Mesenchymal stem cell (in vitro differentiated cells and primary cell): ENCODE results near the gene CHURC1.

Experiments used
- DNase-seq: peaks from one replicate; pipeline ENCODE4 v3.0.0-alpha.2; 2013
- H2AFZ ChIP-seq: one replicate; pipeline ENCODE4 v1.6.1; 2013; ENCODE audit warnings: low read depth, mild to moderate bottlenecking, control low read depth, inconsistent platforms, low read length, moderate library complexity
- H2AK5ac ChIP-seq: 2 replicates; pipeline ENCODE4 v1.6.1; 2013; ENCODE audit warnings: low read length, moderate library complexity, mild to moderate bottlenecking, inconsistent platforms; ENCODE audit not compliant: severe bottlenecking
- H2BK120ac ChIP-seq: one replicate; pipeline ENCODE4 v1.6.1; 2013; ENCODE audit warnings: low read depth, mild to moderate bottlenecking, inconsistent platforms, low read length, moderate library complexity
- H2BK12ac ChIP-seq, 2 experiments: one replicate each; pipeline ENCODE4 v1.6.1; 2013; ENCODE audit warnings: inconsistent platforms in 2 of 2, low read length in 2 of 2, mild to moderate bottlenecking in 2 of 2, moderate library complexity in 2 of 2, control low read depth in 1 of 2
- H2BK15ac ChIP-seq: one replicate; pipeline ENCODE4 v1.6.1; 2013; ENCODE audit warnings: mild to moderate bottlenecking, low read depth, inconsistent platforms; ENCODE audit not compliant: poor library complexity, severe bottlenecking
- H2BK5ac ChIP-seq: 2 replicates; pipeline ENCODE4 v1.6.1; 2013; ENCODE audit warnings: low read depth, mild to moderate bottlenecking, low read length, control low read depth, inconsistent platforms; ENCODE audit not compliant: poor library complexity, severe bottlenecking
- H3K14ac ChIP-seq, 2 experiments: one replicate each; pipeline ENCODE4 v1.6.1; 2013; ENCODE audit warnings: inconsistent platforms in 2 of 2, low read length in 2 of 2, control low read depth in 1 of 2, mild to moderate bottlenecking in 1 of 2, moderate library complexity in 1 of 2
- H3K18ac ChIP-seq, 2 experiments: one replicate each; pipeline ENCODE4 v1.6.1; 2013; ENCODE audit warnings: inconsistent platforms in 2 of 2, low read length in 2 of 2, control low read depth in 1 of 2, low read depth in 1 of 2, mild to moderate bottlenecking in 1 of 2
- H3K23ac ChIP-seq, 2 experiments: one replicate each; pipeline ENCODE4 v1.6.1; 2013; ENCODE audit warnings: inconsistent platforms in 2 of 2, low read length in 2 of 2, mild to moderate bottlenecking in 2 of 2, moderate library complexity in 2 of 2, control low read depth in 1 of 2
- H3K27ac ChIP-seq: 2 replicates; pipeline ENCODE4 v1.5.1; 2013; ENCODE audit warnings: mild to moderate bottlenecking, moderate library complexity, low read length, control low read depth, inconsistent platforms; ENCODE audit not compliant: poor library complexity, severe bottlenecking
- H3K27me3 ChIP-seq, 2 experiments: 2 replicates each; pipeline versions ENCODE4 v1.6.1 to v1.7.0; 2013; ENCODE audit warnings: low read length in 2 of 2, mild to moderate bottlenecking in 2 of 2, moderate library complexity in 2 of 2, control low read depth in 1 of 2, inconsistent platforms in 1 of 2; ENCODE audit not compliant: control insufficient read depth in 1 of 2, insufficient read depth in 1 of 2
- H3K36me3 ChIP-seq, 2 experiments: 2 replicates each; pipeline versions ENCODE4 v1.6.1 to v1.7.0; 2013; ENCODE audit warnings: low read length in 2 of 2, control low read depth in 1 of 2, inconsistent platforms in 1 of 2, low read depth in 1 of 2, mild to moderate bottlenecking in 1 of 2; ENCODE audit not compliant: insufficient read depth in 2 of 2, control insufficient read depth in 1 of 2
- H3K4ac ChIP-seq, 2 experiments: one replicate each; pipeline ENCODE4 v1.6.1; 2013; ENCODE audit warnings: inconsistent platforms in 2 of 2, low read length in 2 of 2, mild to moderate bottlenecking in 2 of 2, moderate library complexity in 2 of 2, control low read depth in 1 of 2, low read depth in 1 of 2
- H3K4me1 ChIP-seq: 2 replicates; pipeline ENCODE4 v1.6.1; 2013; ENCODE audit warnings: low read depth, low read length, control low read depth; ENCODE audit not compliant: control insufficient read depth, insufficient read depth
- H3K4me2 ChIP-seq: 2 replicates; pipeline ENCODE4 v1.6.1; 2013; ENCODE audit warnings: low read length, mild to moderate bottlenecking, inconsistent platforms; ENCODE audit not compliant: poor library complexity, severe bottlenecking
- H3K4me3 ChIP-seq, 2 experiments: 2 replicates each; pipeline versions ENCODE4 v1.5.1 to v1.7.0; 2013; ENCODE audit warnings: low read length in 2 of 2, mild to moderate bottlenecking in 2 of 2, control low read depth in 1 of 2, low read depth in 1 of 2; ENCODE audit not compliant: insufficient read depth in 1 of 2
- H3K79me1 ChIP-seq: replicated peaks from 2 replicates; pipeline ENCODE4 v1.6.1; 2013; ENCODE audit warnings: mild to moderate bottlenecking, control low read depth, low read length, inconsistent platforms; ENCODE audit not compliant: poor library complexity, severe bottlenecking
- H3K9ac ChIP-seq: 2 replicates; pipeline ENCODE4 v1.7.0; 2013; ENCODE audit warnings: mild to moderate bottlenecking, low read length, moderate library complexity
- H3K9me3 ChIP-seq: 2 replicates; pipeline ENCODE4 v1.7.0; 2013; ENCODE audit warnings: mild to moderate bottlenecking, low read length; ENCODE audit not compliant: control insufficient read depth
- H4K8ac ChIP-seq: one replicate; pipeline ENCODE4 v1.6.1; 2013; ENCODE audit warnings: inconsistent platforms, mild to moderate bottlenecking, low read length, moderate library complexity
- H4K91ac ChIP-seq: one replicate; pipeline ENCODE4 v1.6.1; 2013; ENCODE audit warnings: mild to moderate bottlenecking, low read length, inconsistent platforms
- WGBS: methylation state at CpG from one replicate; pipeline ENCODE4 v1.1.7; 2013; ENCODE audit warnings: mixed read lengths; 5-methylcytosine and 5-hydroxymethylcytosine counted together

The CHURC1 gene

GRCh38 chr14:64937821-64938193, 23.6 kb downstream of the CHURC1 start:
- DNase-seq, result peak; percentile 23

GRCh38 chr14:64938972-64939816, 24.9 kb downstream of the CHURC1 start:
- Histone ChIP-seq H3K9me3 (no peaks in the 10 kb centered on the region), H2BK120ac (no peak overlapping the region), H3K18ac (no peak overlapping the region), H3K23ac (no peak overlapping the region), H3K4me2 (no peak overlapping the region), H2BK12ac (no peak overlapping the region), H3K14ac (no peak overlapping the region), H3K79me1 (peaks cover 24% of the 10 kb centered on the region), H2BK15ac (no peak overlapping the region), H3K27ac (peak overlapping the region; percentile 18), H3K4me1 (peaks cover 12% of the 10 kb centered on the region), H2BK5ac (no peak overlapping the region), H3K9ac (no peak overlapping the region), H2AFZ (no peak overlapping the region), H3K4ac (no peak overlapping the region), H3K36me3 (peaks cover 8 to 58% of the 10 kb centered on the region in 2 experiments), H3K27me3 (no peaks in the 10 kb centered on the region), H4K8ac (no peak overlapping the region), H2AK5ac (peak overlapping the region; percentile 84), H4K91ac (no peak overlapping the region), H3K4me3 (no peak overlapping the region)
- no peak for DNase-seq
- 96% methylated on average over 16 of the region's 17 CpGs for WGBS

More at GRCh38 chr14:64937821-64938193, 23.6 kb downstream of the CHURC1 start:
- 93% methylated on average over 1 of the region's 1 CpG for WGBS
- H3K27ac ChIP-seq, result peak overlapping the region; percentile 42
- H3K14ac ChIP-seq, result no peak overlapping the region
- peaks cover 12% of the 10 kb centered on the region for H3K4me1 ChIP-seq
- no peak overlapping the region for H2BK5ac ChIP-seq
- no peak overlapping the region for H3K4me2 ChIP-seq
- no peak overlapping the region for H3K9ac ChIP-seq
- H4K91ac ChIP-seq, result no peak overlapping the region
- H3K36me3 ChIP-seq, result peaks cover 12 to 60% of the 10 kb centered on the region in 2 experiments
- peaks cover 27% of the 10 kb centered on the region for H3K79me1 ChIP-seq
- H2AK5ac ChIP-seq, result no peak overlapping the region
- H4K8ac ChIP-seq, result no peak overlapping the region
- no peaks in the 10 kb centered on the region for H3K9me3 ChIP-seq
- H2BK15ac ChIP-seq, result no peak overlapping the region
- no peak overlapping the region for H2AFZ ChIP-seq
- H2BK12ac ChIP-seq, result no peak overlapping the region
- H3K27me3 ChIP-seq, result no peaks in the 10 kb centered on the region
- H3K23ac ChIP-seq, result no peak overlapping the region
- H3K4ac ChIP-seq, result no peak overlapping the region
- H2BK120ac ChIP-seq, result no peak overlapping the region
- no peak overlapping the region for H3K18ac ChIP-seq
- H3K4me3 ChIP-seq, result no peak overlapping the region

GRCh38 chr14:64939817-64940190, 25.5 kb downstream of the CHURC1 start:
- Histone ChIP-seq H2BK15ac (no peak overlapping the region), H4K8ac (no peak overlapping the region), H3K27ac (no peak overlapping the region), H2BK120ac (no peak overlapping the region), H3K4me3 (no peak overlapping the region), H3K4ac (no peak overlapping the region), H4K91ac (no peak overlapping the region), H3K27me3 (no peaks in the 10 kb centered on the region), H2AFZ (no peak overlapping the region), H2AK5ac (peak overlapping the region; percentile 70), H2BK5ac (no peak overlapping the region), H3K9ac (no peak overlapping the region), H3K23ac (no peak overlapping the region), H3K4me1 (peaks cover 12% of the 10 kb centered on the region), H3K4me2 (no peak overlapping the region), H3K79me1 (peaks cover 24% of the 10 kb centered on the region), H3K36me3 (peaks cover 8 to 53% of the 10 kb centered on the region in 2 experiments), H2BK12ac (no peak overlapping the region), H3K18ac (no peak overlapping the region), H3K9me3 (no peaks in the 10 kb centered on the region), H3K14ac (no peak overlapping the region)
- 80% methylated on average over 1 of the region's 3 CpGs for WGBS
- no peak for DNase-seq

GRCh38 chr14:64940336-64940910, 26.2 kb downstream of the CHURC1 start:
- H3K4me3 ChIP-seq, result no peak overlapping the region
- H3K36me3 ChIP-seq, result peaks cover 10 to 54% of the 10 kb centered on the region in 2 experiments
- H2AFZ ChIP-seq, result no peak overlapping the region
- no peak overlapping the region for H4K8ac ChIP-seq
- no peak overlapping the region for H2BK5ac ChIP-seq
- no peaks in the 10 kb centered on the region for H3K9me3 ChIP-seq
- H4K91ac ChIP-seq, result no peak overlapping the region
- no peak overlapping the region for H2BK120ac ChIP-seq
- H3K14ac ChIP-seq, result no peak overlapping the region
- H2BK12ac ChIP-seq, result no peak overlapping the region
- peaks cover 12% of the 10 kb centered on the region for H3K4me1 ChIP-seq
- H3K27ac ChIP-seq, result no peak overlapping the region
- H3K27me3 ChIP-seq, result no peaks in the 10 kb centered on the region
- WGBS, result 93% methylated on average over 3 of the region's 3 CpGs
- H3K9ac ChIP-seq, result no peak overlapping the region
- H3K18ac ChIP-seq, result no peak overlapping the region
- no peak overlapping the region for H3K4ac ChIP-seq
- DNase-seq, result no peak
- H2AK5ac ChIP-seq, result no peak overlapping the region
- H3K79me1 ChIP-seq, result peaks cover 24% of the 10 kb centered on the region
- no peak overlapping the region for H3K23ac ChIP-seq
- H3K4me2 ChIP-seq, result no peak overlapping the region
- H2BK15ac ChIP-seq, result no peak overlapping the region
